GM23338 (cell line): ENCODE results near the gene CCN5. TPM values are rescaled to one million over a fixed set of nuclear protein-coding genes. Genes with fewer than 3 reads are reported as not detected.

Experiments used
- CREB1 ChIP-seq: fragments of 250-450 bp; sonication (Bioruptor Pico); IDR thresholded peaks from 2 replicates; pipeline ENCODE4 v1.5.0; 2020; ENCODE audit warnings: low read depth, mild to moderate bottlenecking, moderate library complexity
- CTCF ChIP-seq, 2 experiments: fragments of 200-600 bp in 1 of 2; sonication (generic) in 1 of 2; conservative IDR thresholded peaks; 2 replicates each; pipeline versions ENCODE4 v1.5.1 to v1.6.1; 2016 to 2017; ENCODE audit warnings: antibody characterized with exemption in 2 of 2, low read depth in 2 of 2, mild to moderate bottlenecking in 2 of 2, moderate library complexity in 1 of 2
- ETS1 ChIP-seq: IDR thresholded peaks from 2 replicates; pipeline ENCODE4 v1.6.1; 2016; ENCODE audit warnings: antibody characterized with exemption
- EZH2 ChIP-seq: fragments of 200-600 bp; sonication (generic); IDR thresholded peaks from one replicate; pipeline ENCODE4 v1.8.0; 2017; ENCODE audit warnings: antibody characterized with exemption, mild to moderate bottlenecking, low read depth; ENCODE audit not compliant: unreplicated experiment
- EZH2phosphoT487 ChIP-seq: fragments of 200-600 bp; sonication (generic); IDR thresholded peaks from one replicate; pipeline ENCODE4 v1.8.1; 2018; ENCODE audit warnings: antibody characterized with exemption; ENCODE audit not compliant: unreplicated experiment
- JUNB ChIP-seq: IDR thresholded peaks from one replicate; pipeline ENCODE4 v1.6.1; 2016; ENCODE audit warnings: antibody characterized with exemption; ENCODE audit not compliant: unreplicated experiment
- NANOG ChIP-seq: IDR thresholded peaks from 2 replicates; pipeline ENCODE4 v1.6.1; 2016; ENCODE audit warnings: antibody characterized with exemption, borderline replicate concordance
- STAT1 ChIP-seq: IDR thresholded peaks from one replicate; pipeline ENCODE4 v1.6.1; 2016; ENCODE audit warnings: antibody characterized with exemption; ENCODE audit not compliant: unreplicated experiment
- ZNF114 ChIP-seq: fragments of 250-450 bp; sonication (Bioruptor Pico); IDR thresholded peaks from 2 replicates; pipeline ENCODE4 v1.5.0; 2020; ENCODE audit warnings: mild to moderate bottlenecking, moderate library complexity
- ZNF331 ChIP-seq: fragments of 250-450 bp; sonication (Bioruptor Pico); IDR thresholded peaks from 2 replicates; pipeline ENCODE4 v1.5.0; 2020; ENCODE audit warnings: low read depth, mild to moderate bottlenecking, moderate library complexity
- ZNF462 ChIP-seq: fragments of 250-450 bp; sonication (Bioruptor Pico); IDR thresholded peaks from 2 replicates; pipeline ENCODE4 v1.5.0; 2020; ENCODE audit warnings: mild to moderate bottlenecking, moderate library complexity
- polyA plus RNA-seq: library from polyadenylated mRNA; unstranded; fragments of >200 nt; fragmentation: Nextera tagmentation; extraction: Ambion mirVana; gene quantifications from 2 replicates; pipeline ENCODE4 v1.2.1, GENCODE V29; 2016
- total RNA-seq: library from RNA; depleted of rRNA; stranded (reverse); fragments of >200 nt; shearing (Covaris generic); gene quantifications from 2 replicates; pipeline ENCODE4 v1.2.3, GENCODE V29; 2014

Gene CCN5
- total and polyA plus RNA-seq, 2 experiments from 2014 or later = not detected

GRCh38 chr20:44770484-44771171 is 55.5 kb downstream of the CCN5 start (continued):
- TF ChIP-seq ZNF462 (CRISPR knock-in tag) (no peak), ZNF114 (CRISPR knock-in tag) (no peak), CTCF (conservative IDR thresholded peaks at IDR 0.05; ENCODE audit: low read depth in 2 of 2) (no peak), NANOG (no peak), STAT1 (no peak), EZH2phosphoT487 (no peak), ZNF331 (no peak), JUNB (no peak), EZH2 (no peak), ETS1 (no peak), CREB1 (CRISPR knock-in tag) (no peak)
